NT2/D1 (cell line): ENCODE measurements around the gene ASNS.
"Not testable (repeated sequence)": the region's sequence is repeated elsewhere in the genome, so short reads cannot be mapped to it uniquely, and the experiment has no call there.

Experiments used
- SUZ12 ChIP-seq: IDR thresholded peaks from 2 replicates; pipeline ENCODE4 v1.6.1; 2011; ENCODE audit not compliant: insufficient read length, insufficient read depth; ENCODE audit errors: extremely low read depth
- YY1 ChIP-seq: IDR thresholded peaks from 2 replicates; pipeline ENCODE4 v1.6.1; 2011; ENCODE audit not compliant: insufficient read length, insufficient read depth

DNA sequence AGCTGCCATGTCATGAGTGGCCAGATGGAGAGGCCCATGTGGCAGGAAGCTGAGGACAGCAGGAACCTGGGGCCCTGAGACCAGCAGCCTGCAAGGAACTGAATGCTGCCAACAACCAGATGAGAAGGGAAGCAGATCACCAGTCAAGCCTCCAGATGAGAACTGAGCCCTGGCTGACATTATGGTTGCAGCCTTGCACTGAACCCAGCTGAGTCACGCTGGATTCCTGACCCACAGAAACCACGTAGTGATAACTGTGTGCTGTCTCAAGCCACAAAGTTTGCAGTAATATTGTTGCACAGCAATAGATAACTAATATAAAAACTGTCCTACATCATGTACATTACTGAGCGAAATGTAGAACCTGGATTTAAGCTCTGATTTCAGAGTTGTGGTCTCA lies 7.3 kb upstream of the ASNS start:
- not testable (repeated sequence) for TF ChIP-seq YY1, SUZ12
